Measurements from ENCODE around the gene TMEM14C. TPM values are rescaled to one million over a fixed set of nuclear protein-coding genes. Genes with fewer than 3 reads are reported as not detected.

The TMEM14C gene
- total RNA-seq, 4 donors from 2014 or later, result 87.9 to 136 (median 116) TPM

DNA sequence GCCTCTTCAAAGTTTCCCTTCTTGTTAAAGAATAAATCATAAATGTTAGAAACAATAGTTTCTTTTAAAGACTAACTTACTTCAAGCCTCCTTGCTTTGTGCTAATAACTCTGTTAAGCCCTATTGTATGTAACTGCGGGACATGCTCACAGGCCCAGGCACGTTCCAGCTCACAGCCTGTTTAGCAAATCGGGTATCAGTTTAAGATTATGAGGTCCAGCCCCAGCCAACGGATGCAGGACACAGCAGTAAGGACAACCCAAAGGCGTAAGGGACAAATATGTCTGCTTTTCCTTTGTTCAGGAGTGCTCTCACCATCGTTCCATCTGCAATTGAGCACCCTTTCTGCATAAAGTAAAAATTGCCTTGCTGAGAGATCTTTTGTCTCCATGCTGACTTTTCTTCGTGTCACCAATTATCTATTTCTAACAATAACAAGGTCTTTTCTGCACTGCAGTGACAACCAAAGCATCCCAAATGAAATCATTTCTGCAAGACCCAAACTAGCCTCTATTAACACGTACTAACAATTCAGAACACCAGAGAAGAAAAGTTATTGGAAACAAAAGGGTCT lies 29.8 kb upstream of the TMEM14C start:
- WGBS, 2 donors, result 80 to 87% methylated on average over 8 of the region's 8 CpGs
- TF ChIP-seq EP300 (IDR thresholded peaks at IDR 0.05) (no peak), POLR2A (IDR thresholded peaks at IDR 0.05) (no peak)
- TF ChIP-seq, protein P1, sequence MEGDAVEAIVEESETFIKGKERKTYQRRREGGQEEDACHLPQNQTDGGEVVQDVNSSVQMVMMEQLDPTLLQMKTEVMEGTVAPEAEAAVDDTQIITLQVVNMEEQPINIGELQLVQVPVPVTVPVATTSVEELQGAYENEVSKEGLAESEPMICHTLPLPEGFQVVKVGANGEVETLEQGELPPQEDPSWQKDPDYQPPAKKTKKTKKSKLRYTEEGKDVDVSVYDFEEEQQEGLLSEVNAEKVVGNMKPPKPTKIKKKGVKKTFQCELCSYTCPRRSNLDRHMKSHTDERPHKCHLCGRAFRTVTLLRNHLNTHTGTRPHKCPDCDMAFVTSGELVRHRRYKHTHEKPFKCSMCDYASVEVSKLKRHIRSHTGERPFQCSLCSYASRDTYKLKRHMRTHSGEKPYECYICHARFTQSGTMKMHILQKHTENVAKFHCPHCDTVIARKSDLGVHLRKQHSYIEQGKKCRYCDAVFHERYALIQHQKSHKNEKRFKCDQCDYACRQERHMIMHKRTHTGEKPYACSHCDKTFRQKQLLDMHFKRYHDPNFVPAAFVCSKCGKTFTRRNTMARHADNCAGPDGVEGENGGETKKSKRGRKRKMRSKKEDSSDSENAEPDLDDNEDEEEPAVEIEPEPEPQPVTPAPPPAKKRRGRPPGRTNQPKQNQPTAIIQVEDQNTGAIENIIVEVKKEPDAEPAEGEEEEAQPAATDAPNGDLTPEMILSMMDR (IDR thresholded peaks at IDR 0.05), result no peak
- peak overlapping the region in 3 of 4 donors; percentile 66 to 90 (median 70) for H3K4me3 ChIP-seq
- no peak overlapping the region for H3K27ac ChIP-seq
- no peaks in the 10 kb centered on the region for H3K27me3 ChIP-seq
- no peaks in the 10 kb centered on the region for H3K9me3 ChIP-seq
- no peak for DNase-seq (ENCODE audit: low spot score in 2 of 2)
- H3K36me3 ChIP-seq, result peaks cover 0 to 8% (median 0%) of the 10 kb centered on the region in 3 donors
- peaks cover 3 to 43% (median 27%) of the 10 kb centered on the region in 4 donors for H3K4me1 ChIP-seq

DNA sequence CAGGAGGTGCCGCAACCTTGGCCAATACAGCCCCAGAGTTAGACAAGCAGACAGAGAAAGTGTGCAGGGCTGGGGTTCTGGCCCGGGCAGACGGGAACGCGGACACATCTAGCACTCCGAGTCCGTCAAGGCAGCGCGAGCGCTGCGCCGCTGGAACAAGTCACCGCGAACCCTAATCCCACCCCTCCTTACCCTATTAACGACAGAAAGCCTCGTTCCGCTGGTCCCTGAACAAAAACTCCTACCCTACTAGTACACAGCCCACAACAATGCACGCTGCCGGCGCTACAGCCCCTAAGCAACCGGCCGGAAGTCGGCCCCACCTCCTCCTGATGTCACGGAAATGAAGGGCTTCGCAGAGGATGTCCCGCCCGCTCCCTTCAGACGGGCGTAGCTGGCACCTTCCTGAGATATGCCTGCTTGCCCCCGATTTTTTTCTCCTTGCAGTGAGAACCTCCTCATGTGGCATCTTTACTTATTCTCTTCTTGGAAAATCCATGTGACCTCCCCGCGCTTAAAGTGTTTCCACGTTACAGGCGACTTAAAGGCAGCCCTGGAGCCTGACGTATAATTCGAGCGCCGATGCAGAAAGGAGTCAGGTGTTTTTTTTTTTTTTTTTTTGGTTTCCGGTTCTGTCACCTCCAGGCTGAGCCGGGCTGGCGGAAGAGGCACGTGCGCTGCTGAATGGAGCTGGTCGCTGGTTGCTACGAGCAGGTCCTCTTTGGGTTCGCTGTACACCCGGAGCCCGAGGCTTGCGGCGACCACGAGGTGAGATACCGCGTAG lies 28.4 kb upstream of the TMEM14C start, which contains the start of the genes C6orf52 and PAK1IP1:
C6orf52 (minus strand) TSS at position 315 of the 784 bp plus-strand sequence. CDS start 7,066 bp downstream, outside the sequence.
PAK1IP1 (plus strand) TSS at position 671 of the 784 bp plus-strand sequence; CDS start at position 685, 14 bp downstream.
- Histone ChIP-seq H3K9me3 (no peaks in the 10 kb centered on the region), H3K36me3 (peaks cover 0 to 21% (median 0%) of the 10 kb centered on the region in 3 donors), H3K4me3 (peak within 1 kb of the TSS; percentile 66 to 90 (median 80)), H3K27ac (peak within 1 kb of the TSS; percentile 91 to 96 (median 94)), H3K4me1 (peaks cover 3 to 43% (median 27%) of the 10 kb centered on the region in 4 donors), H3K27me3 (no peaks in the 10 kb centered on the region)
- TF ChIP-seq EP300 (IDR thresholded peaks at IDR 0.05), result peak; percentile 90 to 94
- TF ChIP-seq, protein P1 (IDR thresholded peaks at IDR 0.05), result peak in 1 of 5 experiments; percentile 26
- peak; percentile 46 to 74 for TF ChIP-seq POLR2A (IDR thresholded peaks at IDR 0.05)
- WGBS, 2 donors, result 0% methylated on average over 53 of the region's 53 CpGs
- peak; percentile 85 for DNase-seq (ENCODE audit: low spot score in 2 of 2)

DNA sequence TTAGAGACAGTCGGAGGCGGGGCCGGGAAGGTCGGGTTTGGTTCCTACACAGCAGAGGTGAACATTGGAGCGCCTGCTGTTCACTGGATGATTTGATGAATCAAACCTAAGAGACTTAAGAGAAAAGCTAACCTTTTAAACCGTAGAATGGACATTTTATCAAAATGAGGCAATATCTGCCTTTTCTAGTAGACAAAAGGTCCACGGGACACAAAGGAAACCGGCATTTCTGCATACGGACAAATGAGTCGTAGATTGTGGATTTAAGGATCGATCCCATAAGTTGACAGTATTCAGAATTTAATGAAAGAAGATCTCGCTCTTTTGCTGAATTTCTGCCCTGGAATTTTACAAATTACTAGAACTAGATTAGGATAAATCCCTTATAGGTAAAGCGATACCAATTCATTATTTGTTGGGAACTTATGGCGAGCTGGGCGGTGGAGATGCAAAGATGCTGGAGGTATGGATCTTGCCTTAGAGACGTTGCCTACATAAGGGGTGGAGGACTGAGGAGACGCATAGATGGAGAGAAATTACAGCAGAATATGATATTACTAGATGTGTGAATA lies 27.7 kb upstream of the TMEM14C start:
- Histone ChIP-seq H3K4me1 (peaks cover 3 to 43% (median 27%) of the 10 kb centered on the region in 4 donors), H3K9me3 (no peaks in the 10 kb centered on the region), H3K4me3 (peak overlapping the region; percentile 66 to 90 (median 80)), H3K27ac (peak overlapping the region; percentile 91 to 96 (median 94)), H3K36me3 (peaks cover 0 to 28% (median 0%) of the 10 kb centered on the region in 3 donors), H3K27me3 (no peaks in the 10 kb centered on the region)
- DNase-seq (ENCODE audit: low spot score in 2 of 2), result no peak
- WGBS, 2 donors, result 0 to 2% methylated on average over 17 of the region's 17 CpGs
- TF ChIP-seq EP300 (IDR thresholded peaks at IDR 0.05), result no peak
- TF ChIP-seq, protein P1 (IDR thresholded peaks at IDR 0.05), result no peak
- no peak for TF ChIP-seq POLR2A (IDR thresholded peaks at IDR 0.05)

DNA sequence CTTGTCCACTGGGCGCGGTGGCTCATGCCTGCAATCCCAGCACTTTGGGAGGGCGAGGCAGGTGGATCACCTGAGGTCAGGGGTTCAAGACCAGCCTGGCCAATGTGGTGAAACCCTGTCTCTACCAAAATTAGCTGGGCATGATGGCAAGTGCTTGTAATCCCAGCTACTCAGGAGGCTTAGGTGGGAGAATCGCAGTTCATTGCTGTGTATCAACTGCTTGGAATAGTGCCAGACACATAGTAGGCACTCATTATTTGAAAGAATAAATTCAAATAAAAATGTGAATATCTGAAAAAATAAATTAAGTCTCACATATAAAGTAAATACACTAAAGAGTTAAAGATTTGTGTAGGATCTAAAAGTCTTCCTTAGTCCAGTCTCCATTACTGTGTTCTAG lies 26.2 kb upstream of the TMEM14C start:
- Histone ChIP-seq H3K27me3 (no peaks in the 10 kb centered on the region), H3K36me3 (peaks cover 0 to 43% (median 0%) of the 10 kb centered on the region in 3 donors), H3K4me1 (peaks cover 3 to 35% (median 24%) of the 10 kb centered on the region in 4 donors), H3K4me3 (no peak overlapping the region), H3K27ac (no peak overlapping the region), H3K9me3 (no peaks in the 10 kb centered on the region)
- TF ChIP-seq, protein P1 (IDR thresholded peaks at IDR 0.05), result no peak
- TF ChIP-seq EP300 (IDR thresholded peaks at IDR 0.05) (no peak), POLR2A (IDR thresholded peaks at IDR 0.05) (no peak)
- 97 to 98% methylated on average over 4 of the region's 4 CpGs for WGBS, 2 donors
- no peak for DNase-seq (ENCODE audit: low spot score in 2 of 2)

All from tibial nerve (tissue), 4 donors.